Heart left ventricle (tissue), 16 donors: ENCODE data around the gene NLRC5. TPM values are rescaled to one million over a fixed set of nuclear protein-coding genes. Genes with fewer than 3 reads are reported as not detected.

Experiments
- ATAC-seq, 4 donors: fragments of 200-7000 bp; cut with Tn5 transposase; one replicate each; pipeline ENCODE4 v1.9.1; 2020 to 2022; ENCODE audit warnings: moderate library complexity in 4 of 4, mild to moderate bottlenecking in 3 of 4, moderate number of reproducible peaks in 1 of 4
- DNase-seq, 5 donors: peaks; one replicate each; pipeline ENCODE4 v3.0.0-alpha.2; 2020
- H3K27ac ChIP-seq, 12 donors: fragments of 200-600 bp; sonication (generic) in 4 of 12; one replicate each; pipeline versions ENCODE4 v1.5.0 to v1.8.0; 2016 to 2022; ENCODE audit warnings: mild to moderate bottlenecking in 2 of 12
- H3K27me3 ChIP-seq, 9 donors: fragments of 200-600 bp; sonication (generic) in 2 of 9; one replicate each; pipeline versions ENCODE4 v1.5.1 to v1.8.0; 2016 to 2022; ENCODE audit warnings: mild to moderate bottlenecking in 3 of 9
- H3K36me3 ChIP-seq, 9 donors: fragments of 200-600 bp; sonication (generic) in 2 of 9; one replicate each; pipeline versions ENCODE4 v1.5.0 to v1.8.0; 2018 to 2022; ENCODE audit warnings: mild to moderate bottlenecking in 2 of 9
- H3K4me1 ChIP-seq, 12 donors: fragments of 200-600 bp; sonication (generic) in 4 of 12; one replicate each; pipeline versions ENCODE4 v1.5.0 to v1.8.0; 2016 to 2022; ENCODE audit warnings: mild to moderate bottlenecking in 3 of 12
- H3K4me3 ChIP-seq, 12 donors: fragments of 200-600 bp; sonication (generic) in 4 of 12; one replicate each; pipeline versions ENCODE4 v1.5.0 to v1.8.0; 2017 to 2022; ENCODE audit warnings: mild to moderate bottlenecking in 9 of 12, moderate library complexity in 4 of 12
- H3K9me3 ChIP-seq, 12 donors: fragments of 200-600 bp; sonication (generic) in 4 of 12; one replicate each; pipeline versions ENCODE4 v1.5.0 to v1.8.0; 2016 to 2022; ENCODE audit warnings: mild to moderate bottlenecking in 1 of 12
- POLR2A ChIP-seq, 2 donors: fragments of 450-650 bp; IDR thresholded peaks; one replicate each; pipeline ENCODE4 v1.6.1; 2017; ENCODE audit warnings: antibody characterized with exemption in 2 of 2, mild to moderate bottlenecking in 2 of 2, moderate library complexity in 2 of 2
- WGBS, 4 donors: extraction: QIAGEN DNeasy Blood & Tissue Kit in 2 of 4; methylation state at CpG; one replicate each; pipeline versions ENCODE4 v1.1.5 to v1.1.7; 2013 to 2018; 5-methylcytosine and 5-hydroxymethylcytosine counted together
- intact Hi-C, 10 donors: fragments of 100-400 bp; cut with DNase I; formaldehyde crosslinking; loops; one replicate each; pipeline versions ENCODE4 v1.11.1 to v1.14.2; 2022
- polyA plus RNA-seq, 2 donors: library from polyadenylated mRNA; stranded (reverse); fragments of 200-250 nt; gene quantifications; one replicate each; pipeline ENCODE4 v1.2.3, GENCODE V29; 2013
- total RNA-seq, 9 donors: library from RNA; depleted of rRNA in 2 of 9; stranded (reverse); fragments of >200 nt in 2 of 9; fragmentation: NEBNext Ultra II Directional in 3 of 9; extraction: Animal tissue kit (Norgen Biotek cat#: 25700) in 3 of 9; gene quantifications; one replicate each; pipeline versions ENCODE4 v1.1.0 to v1.2.4, GENCODE V29; 2016 to 2023
- TF ChIP-seq, protein P1 (sequence below), 12 donors: fragments of 200-600 bp; sonication (generic) in 4 of 12; IDR thresholded peaks; one replicate each; pipeline versions ENCODE4 v1.5.0 to v1.8.0; 2018 to 2022; ENCODE audit warnings: antibody characterized with exemption in 12 of 12, mild to moderate bottlenecking in 5 of 12
- donor health status: ischemic (EF 13 %, LVEDD 7.1; RV severe dilation, severe dysfunction).
- donor health status: healthy with polysubstance abuse.
- donor health status: DM: no; HTN: yes; CAD: no.
- donor health status: DM: no; HTN: no; CAD: no.
- donor health status: ischemic (EF 25% LVEDD 6.9; RV normal size, moderate dysfunction).
- donor health status: ischemic (EF 25% LVEDD 5.7; RV mildly dilated, moderate dysfunction).
- donor health status: healthy.
- donor health status: DM: yes; HTN: yes; CAD: no.
- donor health status: ischemic (EF 35%, LVEDD 5.7; RV mildly dilated, moderate dysfunction).
- donor health status: nonischemic (EF 11% LVEDD 7.7; RV severe dilation, severe dysfunction).
- donor health status: DM: yes; HTN: yes; CAD: no.
- donor health status: PGD.
- donor health status: ischemic (EF 29% LVEDD 5.4; RV normal size, mild dysfunction).
- donor health status: nonischemic (EF 23%, LVEDD 6.1; RV moderate dilation, normal function).

Gene NLRC5
- total and polyA plus RNA-seq, 11 donors = 5.8 to 98.6 (median 9.9) TPM

DNA sequence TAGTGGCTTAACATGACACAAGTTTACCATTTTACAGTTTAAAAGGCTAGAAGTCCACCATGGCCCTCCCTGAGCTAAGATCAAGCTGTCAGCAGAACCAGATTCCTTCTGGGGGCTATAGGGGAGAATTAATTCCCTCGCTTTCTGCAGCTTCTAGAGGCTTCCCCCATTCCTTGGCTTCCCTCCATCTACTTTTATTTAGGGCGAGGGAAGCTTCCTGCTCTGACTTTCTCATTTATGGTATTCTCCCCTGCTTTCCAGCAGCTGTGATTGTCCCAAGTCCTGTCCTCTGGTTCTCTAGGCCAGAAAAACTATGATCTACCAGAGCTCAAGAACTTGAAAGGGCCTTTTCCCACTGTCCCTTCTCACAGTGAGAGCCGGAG lies 23.3 kb upstream of the NLRC5 start:
- no peaks in the 10 kb centered on the region for H3K27me3 ChIP-seq
- no peaks in the 10 kb centered on the region for H3K36me3 ChIP-seq
- DNase-seq (no peak), ATAC-seq (no peak)
- H3K27ac ChIP-seq = peak overlapping the region in 9 of 12 donors; percentile 10 to 78 (median 37)
- H3K4me1 ChIP-seq = peaks cover 7 to 52% (median 30%) of the 10 kb centered on the region in 12 donors
- no peaks in the 10 kb centered on the region for H3K9me3 ChIP-seq
- TF ChIP-seq, protein P1, sequence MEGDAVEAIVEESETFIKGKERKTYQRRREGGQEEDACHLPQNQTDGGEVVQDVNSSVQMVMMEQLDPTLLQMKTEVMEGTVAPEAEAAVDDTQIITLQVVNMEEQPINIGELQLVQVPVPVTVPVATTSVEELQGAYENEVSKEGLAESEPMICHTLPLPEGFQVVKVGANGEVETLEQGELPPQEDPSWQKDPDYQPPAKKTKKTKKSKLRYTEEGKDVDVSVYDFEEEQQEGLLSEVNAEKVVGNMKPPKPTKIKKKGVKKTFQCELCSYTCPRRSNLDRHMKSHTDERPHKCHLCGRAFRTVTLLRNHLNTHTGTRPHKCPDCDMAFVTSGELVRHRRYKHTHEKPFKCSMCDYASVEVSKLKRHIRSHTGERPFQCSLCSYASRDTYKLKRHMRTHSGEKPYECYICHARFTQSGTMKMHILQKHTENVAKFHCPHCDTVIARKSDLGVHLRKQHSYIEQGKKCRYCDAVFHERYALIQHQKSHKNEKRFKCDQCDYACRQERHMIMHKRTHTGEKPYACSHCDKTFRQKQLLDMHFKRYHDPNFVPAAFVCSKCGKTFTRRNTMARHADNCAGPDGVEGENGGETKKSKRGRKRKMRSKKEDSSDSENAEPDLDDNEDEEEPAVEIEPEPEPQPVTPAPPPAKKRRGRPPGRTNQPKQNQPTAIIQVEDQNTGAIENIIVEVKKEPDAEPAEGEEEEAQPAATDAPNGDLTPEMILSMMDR (IDR thresholded peaks at IDR 0.05) = no peak
- no peak for TF ChIP-seq POLR2A (IDR thresholded peaks at IDR 0.05)
- H3K4me3 ChIP-seq = no peak overlapping the region
- 35 to 70% (median 50%) methylated on average over 3 of the region's 3 CpGs for WGBS, 4 donors
- intact Hi-C loops = loop anchor here in 3 of 10 donors (5.0 to 10.0 kb wide), 4 partner anchors 56 to 199 kb away; no protein-coding TSS in a partner anchor

DNA sequence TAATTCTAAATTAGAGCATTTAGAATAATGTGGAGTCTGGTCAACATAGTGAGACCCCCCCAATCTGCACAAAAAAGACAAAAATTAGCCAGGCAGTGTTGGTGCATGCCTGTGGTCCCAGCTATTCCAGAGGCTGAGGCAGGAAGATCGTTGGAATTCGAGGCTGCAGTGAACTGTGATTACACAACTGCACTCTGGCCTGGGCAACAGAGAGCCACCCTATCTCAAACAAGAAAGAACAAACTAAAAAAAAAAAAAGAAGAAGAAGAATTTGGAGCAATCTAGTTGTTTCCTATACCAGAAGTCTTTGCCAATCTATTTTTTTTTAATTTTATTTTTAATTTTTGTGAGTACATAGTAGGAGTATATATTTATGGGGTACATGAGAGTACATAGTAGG lies 21.6 kb upstream of the NLRC5 start:
- Histone ChIP-seq H3K4me1 (peaks cover 0 to 43% (median 17%) of the 10 kb centered on the region in 12 donors), H3K9me3 (no peaks in the 10 kb centered on the region), H3K4me3 (no peak overlapping the region), H3K27me3 (no peaks in the 10 kb centered on the region), H3K36me3 (no peaks in the 10 kb centered on the region), H3K27ac (no peak overlapping the region)
- intact Hi-C loops = loop anchor here in 3 of 10 donors (5.0 to 10.0 kb wide), 4 partner anchors 55 to 197 kb away; no protein-coding TSS in a partner anchor
- WGBS, 4 donors = 58 to 70% (median 69%) methylated on average over 2 of the region's 2 CpGs
- ATAC-seq = no peak
- TF ChIP-seq POLR2A (IDR thresholded peaks at IDR 0.05) = no peak
- TF ChIP-seq, protein P1 (IDR thresholded peaks at IDR 0.05) = no peak
- DNase-seq = no peak

DNA sequence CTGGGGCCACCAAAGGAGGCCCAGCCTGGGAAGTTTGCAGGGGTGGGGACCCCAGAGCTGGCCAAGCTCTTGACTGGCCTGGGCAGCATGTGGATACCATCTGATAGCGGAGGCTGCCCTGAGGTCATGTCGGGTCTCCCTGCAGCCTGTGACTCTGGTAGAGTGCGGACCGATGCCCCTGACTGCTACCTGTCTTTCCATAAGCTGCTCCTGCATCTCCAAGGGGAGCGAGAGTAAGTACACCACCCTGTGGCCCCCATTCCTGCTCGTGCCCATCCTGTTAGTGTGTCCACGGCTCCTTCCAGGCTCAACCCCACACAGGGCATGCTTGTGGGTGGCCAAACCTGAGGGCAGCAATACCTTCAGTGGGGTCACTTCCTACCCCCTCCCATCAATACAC lies 19.6 kb upstream of the NLRC5 start:
- ATAC-seq (no peak), DNase-seq (no peak)
- intact Hi-C loops = loop anchor here in 4 of 10 donors (5.0 to 10.0 kb wide), 5 partner anchors 53 to 195 kb away; no protein-coding TSS in a partner anchor
- TF ChIP-seq, protein P1 (IDR thresholded peaks at IDR 0.05) = no peak
- H3K27ac ChIP-seq = no peak overlapping the region
- WGBS, 4 donors = 90 to 94% (median 92%) methylated on average over 7 of the region's 7 CpGs
- no peak overlapping the region for H3K4me3 ChIP-seq
- H3K9me3 ChIP-seq = no peaks in the 10 kb centered on the region
- peaks cover 0 to 45% (median 11%) of the 10 kb centered on the region in 12 donors for H3K4me1 ChIP-seq
- no peaks in the 10 kb centered on the region for H3K27me3 ChIP-seq
- H3K36me3 ChIP-seq = no peaks in the 10 kb centered on the region

DNA sequence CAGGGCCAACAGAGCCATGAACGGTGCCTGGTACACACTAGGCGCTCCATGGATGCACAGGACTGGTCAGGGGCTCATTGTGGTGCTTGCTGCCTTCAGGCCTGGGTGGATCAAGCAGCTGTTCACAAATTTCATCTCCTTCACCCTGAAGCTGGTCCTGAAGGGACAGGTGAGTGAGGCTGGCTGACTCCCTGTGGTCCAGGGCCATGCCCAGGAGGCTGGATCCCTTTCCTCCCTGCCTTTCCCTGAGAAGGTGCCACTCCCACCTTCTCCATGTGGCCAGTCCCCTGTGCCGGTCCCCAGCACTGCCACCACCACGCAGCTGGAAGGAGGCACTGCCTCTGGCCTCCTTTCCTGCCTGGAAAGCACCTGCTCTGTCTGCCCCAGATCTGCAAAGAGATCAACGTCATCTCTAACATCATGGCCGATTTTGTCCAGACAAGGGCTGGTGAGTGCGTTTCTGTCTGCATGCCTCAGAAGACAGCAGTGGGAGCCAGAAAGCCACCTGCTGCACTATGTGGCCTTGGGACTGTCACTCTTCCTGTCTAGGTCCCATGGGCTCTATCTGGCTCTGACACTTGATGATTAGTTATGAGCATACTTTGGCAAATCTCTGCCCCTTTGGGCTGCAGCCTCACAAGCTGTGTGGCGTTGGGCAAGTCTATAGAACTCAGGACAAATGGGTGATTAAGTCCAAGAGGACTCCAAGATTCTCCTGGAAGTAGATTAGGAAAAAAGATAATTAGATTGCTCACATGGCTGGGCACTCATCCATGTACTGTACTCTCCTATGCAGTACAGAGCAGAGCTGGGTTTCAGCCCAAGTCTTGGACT lies 18.2 kb upstream of the NLRC5 start:
- H3K4me1 ChIP-seq = peaks cover 0 to 37% (median 3%) of the 10 kb centered on the region in 12 donors
- no peak overlapping the region for H3K27ac ChIP-seq
- intact Hi-C loops = loop anchor here in 1 of 10 donors (5.0 kb wide), 1 partner anchor 66 kb away; no protein-coding TSS in a partner anchor
- H3K27me3 ChIP-seq = no peaks in the 10 kb centered on the region
- DNase-seq = no peak
- TF ChIP-seq POLR2A (IDR thresholded peaks at IDR 0.05) = no peak
- TF ChIP-seq, protein P1 (IDR thresholded peaks at IDR 0.05) = no peak
- no peak overlapping the region for H3K4me3 ChIP-seq
- H3K36me3 ChIP-seq = no peaks in the 10 kb centered on the region
- 48 to 72% (median 58%) methylated on average over 8 of the region's 8 CpGs for WGBS, 4 donors
- no peaks in the 10 kb centered on the region for H3K9me3 ChIP-seq
- peak in 2 of 4 donors; percentile 21 to 49 for ATAC-seq
